GM18502 (cell line): Measurements from ENCODE around the gene ST6GAL1.
A peak's percentile ranks its signal among the peaks of the same experiment; 100 is the strongest.
"Not testable (repeated sequence)": the region's sequence is repeated elsewhere in the genome, so short reads cannot be mapped to it uniquely, and the experiment has no call there.

Experiments
- ATAC-seq: cut with Tn5 transposase; IDR thresholded peaks from one replicate; pipeline ENCODE4 v1.9.1; 2021; ENCODE audit warnings: mild to moderate bottlenecking; ENCODE audit not compliant: unreplicated experiment, poor library complexity

ST6GAL1 gene, protein sequence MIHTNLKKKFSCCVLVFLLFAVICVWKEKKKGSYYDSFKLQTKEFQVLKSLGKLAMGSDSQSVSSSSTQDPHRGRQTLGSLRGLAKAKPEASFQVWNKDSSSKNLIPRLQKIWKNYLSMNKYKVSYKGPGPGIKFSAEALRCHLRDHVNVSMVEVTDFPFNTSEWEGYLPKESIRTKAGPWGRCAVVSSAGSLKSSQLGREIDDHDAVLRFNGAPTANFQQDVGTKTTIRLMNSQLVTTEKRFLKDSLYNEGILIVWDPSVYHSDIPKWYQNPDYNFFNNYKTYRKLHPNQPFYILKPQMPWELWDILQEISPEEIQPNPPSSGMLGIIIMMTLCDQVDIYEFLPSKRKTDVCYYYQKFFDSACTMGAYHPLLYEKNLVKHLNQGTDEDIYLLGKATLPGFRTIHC

GRCh38 chr3:186930143-186930640 is at the start of gene ST6GAL1:
Gene ST6GAL1, plus strand, starts transcription at chr3:186930526. Its CDS starts 112,178 bp downstream, at chr3:187042704.
- ATAC-seq, result peak; percentile 72

DNA sequence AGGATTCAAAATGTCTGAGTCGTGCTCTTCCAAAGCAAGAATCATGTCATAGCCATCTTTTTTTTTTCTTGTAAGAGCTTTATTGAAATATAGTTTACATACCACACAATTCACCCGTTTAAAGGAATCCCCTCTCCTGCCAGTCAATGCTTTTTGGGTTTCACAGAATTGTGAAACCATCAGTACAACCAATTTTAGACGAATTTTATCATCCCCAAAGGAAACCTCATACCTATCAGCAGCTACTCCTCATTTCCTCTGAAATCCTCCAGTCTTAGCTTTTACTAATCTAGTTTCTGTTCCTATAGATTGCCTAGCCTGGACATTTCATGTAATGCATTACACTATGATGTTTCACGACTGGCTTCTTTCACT is 48.2 kb upstream of the ST6GAL1 start:
- ATAC-seq, result no peak

DNA sequence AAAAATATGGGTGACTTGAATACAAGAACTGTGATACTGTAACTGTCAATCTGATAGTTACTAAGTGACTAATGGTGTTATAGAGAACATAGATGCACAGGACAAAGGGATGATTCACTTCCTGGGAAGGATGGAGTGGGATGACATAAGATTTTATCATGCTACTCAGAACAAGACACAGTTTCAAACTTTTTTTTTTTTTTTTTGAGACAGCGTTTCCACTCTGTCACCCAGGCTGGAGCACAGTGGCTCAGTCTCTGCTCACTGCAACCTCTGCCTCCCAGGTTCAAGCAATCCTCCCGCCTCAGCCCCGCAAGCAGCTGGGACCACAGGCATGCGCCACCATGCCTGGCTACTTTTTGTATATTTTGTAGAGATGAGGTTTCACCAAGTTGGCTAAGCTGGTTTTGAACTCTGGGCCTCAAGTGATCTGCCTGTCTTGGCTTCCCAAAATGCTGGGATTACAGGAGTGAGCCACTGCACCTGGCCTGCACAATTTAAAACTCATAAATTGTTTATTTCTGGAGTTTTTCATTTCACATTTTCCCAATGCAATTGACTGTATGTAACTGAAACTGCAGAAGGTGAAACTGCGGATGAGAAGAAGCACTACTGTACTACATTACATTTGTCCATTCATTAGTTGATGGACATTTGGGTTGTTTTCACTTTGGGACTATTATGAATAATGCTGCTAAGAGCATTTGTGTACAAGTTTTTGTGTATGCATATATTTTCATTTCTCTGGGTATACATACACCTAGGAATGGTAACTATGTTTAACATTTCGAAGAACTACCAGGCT is 47.2 kb upstream of the ST6GAL1 start:
- ATAC-seq, result no peak

- no peak for ATAC-seq
Measured at GRCh38 chr3:186883686-186884058, 46.7 kb upstream of the ST6GAL1 start.

- not testable (repeated sequence) for ATAC-seq
Measured at GRCh38 chr3:186884868-186885267, 45.5 kb upstream of the ST6GAL1 start.

DNA sequence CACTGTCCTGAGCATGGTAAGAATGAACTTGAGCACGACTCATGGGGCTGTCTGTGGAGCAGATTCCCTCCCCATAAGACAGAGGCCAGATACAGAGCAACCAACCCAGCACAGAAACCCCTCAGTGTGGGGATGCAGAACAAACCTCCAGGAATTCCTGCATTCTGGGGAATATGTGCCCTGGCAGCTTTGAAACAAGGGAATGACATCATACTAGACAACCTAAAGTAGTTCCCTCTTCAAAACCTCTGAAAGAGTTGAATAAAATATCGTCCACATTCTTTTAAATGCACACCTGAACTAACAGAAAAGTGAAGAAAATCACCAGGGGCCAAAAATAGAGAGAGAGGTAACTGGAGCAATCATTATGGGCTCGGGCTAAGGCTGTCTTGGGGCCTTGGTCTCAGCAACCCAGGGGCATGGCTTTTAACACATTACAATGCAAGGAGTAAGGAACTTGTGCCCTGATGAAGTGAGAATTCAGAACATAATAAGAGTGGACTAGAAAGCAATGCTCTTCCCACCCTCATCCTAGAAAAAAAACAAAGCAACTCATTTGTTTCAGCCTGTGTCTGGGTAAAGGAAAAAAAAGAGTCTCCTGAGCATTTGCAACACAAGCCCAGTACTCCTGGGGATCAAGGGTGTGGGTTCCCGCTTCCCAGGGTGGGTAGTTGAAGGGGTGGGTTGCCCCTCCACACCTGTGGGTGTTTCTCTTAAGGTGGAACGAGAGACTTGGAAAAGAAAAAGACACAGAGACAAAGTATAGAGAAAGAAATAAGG is 43.9 kb upstream of the ST6GAL1 start:
- no peak for ATAC-seq

DNA sequence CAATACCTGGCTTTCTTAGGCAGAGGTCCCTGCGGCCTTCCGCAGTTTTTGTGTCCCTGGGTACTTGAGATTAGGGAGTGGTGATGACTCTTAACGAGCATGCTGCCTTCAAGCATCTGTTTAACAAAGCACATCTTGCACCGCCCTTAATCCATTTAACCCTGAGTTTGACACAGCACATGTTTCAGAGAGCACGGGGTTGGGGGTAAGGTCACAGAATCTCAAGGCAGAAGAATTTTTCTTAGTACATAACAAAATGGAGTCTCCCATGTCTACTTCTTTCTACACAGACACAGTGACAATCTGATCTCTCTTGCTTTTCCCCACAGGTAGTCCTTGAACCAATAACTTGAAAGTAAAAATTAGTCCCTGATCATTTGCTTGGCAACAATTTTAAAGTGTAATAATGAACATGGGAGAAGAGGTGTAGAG is 42.8 kb upstream of the ST6GAL1 start:
- ATAC-seq, result not testable (repeated sequence)

DNA sequence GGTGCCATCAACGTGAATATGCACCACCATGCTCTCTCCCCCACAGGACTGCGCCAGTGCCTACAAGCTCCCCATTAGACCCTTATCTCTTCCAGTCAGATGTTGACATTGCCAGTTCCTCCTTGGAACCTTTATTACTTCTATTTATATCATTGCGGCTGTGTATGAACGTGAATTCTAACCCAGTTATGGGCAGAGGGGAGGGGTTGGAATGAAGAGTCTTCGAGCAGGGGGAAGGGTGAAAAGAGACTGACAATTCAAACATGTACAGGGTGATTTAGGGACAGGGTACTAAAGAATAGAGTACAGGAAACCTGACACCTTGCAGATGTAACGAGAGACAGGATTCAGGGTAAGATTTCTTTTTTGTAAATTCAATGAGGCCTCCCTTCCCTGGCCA is 41.8 kb upstream of the ST6GAL1 start:
- ATAC-seq, result no peak

GRCh38 chr3:186889698-186890097 is 40.6 kb upstream of the ST6GAL1 start:
- ATAC-seq, result not testable (repeated sequence)

DNA sequence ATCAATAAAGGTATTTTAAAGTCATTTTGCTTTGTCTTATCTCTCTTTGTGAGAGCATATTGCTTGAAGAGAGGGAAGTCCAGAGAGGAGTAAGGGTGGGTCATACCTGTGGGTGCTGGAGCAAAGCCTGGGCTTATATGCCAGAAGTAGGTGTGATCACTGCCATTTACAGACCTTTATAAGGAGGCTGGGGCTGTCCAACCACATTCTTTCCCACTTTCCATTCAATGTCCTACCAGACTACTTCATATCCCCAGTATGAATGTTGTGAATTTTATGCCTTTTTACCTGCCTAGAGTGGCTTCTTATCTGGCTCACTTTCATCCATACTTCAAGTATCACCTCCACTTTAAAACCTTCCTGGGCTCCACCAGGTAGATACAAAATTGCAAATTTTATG is 39.4 kb upstream of the ST6GAL1 start:
- ATAC-seq, result no peak

DNA sequence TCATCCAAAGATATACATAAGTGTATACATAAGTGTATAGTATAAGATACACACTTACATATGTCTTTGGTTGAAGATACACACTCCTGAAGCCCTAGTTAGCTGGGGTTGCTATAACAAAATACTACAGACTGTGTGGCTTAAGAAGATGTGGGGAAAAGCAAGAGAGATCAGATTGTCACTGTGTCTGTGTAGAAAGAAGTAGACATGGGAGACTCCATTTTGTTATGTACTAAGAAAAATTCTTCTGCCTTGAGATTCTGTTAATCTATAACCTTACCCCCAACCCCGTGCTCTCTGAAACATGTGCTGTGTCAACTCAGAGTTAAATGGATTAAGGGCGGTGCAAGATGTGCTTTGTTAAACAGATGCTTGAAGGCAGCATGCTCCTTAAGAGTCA is 37.3 kb upstream of the ST6GAL1 start:
- not testable (repeated sequence) for ATAC-seq

DNA sequence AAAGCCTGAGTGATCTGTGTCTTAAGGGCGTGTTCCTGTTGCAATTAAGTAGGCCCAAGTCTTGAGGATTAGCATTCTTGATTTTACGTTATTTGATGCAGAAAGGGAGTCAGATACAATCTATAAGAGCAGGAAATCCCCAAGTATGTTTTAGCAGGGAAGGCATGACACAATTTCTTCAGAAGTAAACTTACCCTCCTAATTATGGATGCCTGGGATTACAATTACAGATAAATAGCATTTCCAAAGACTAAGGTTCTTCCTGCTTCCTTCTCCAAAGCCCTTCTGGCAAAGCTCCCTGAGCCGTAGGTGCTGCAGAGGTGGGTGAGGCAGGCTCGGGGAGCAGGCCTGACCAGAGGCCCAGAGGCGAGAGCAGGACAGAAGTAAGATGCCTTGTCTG is 34.9 kb upstream of the ST6GAL1 start:
- no peak for ATAC-seq

- no peak for ATAC-seq
Measured at GRCh38 chr3:186896006-186896405, 34.3 kb upstream of the ST6GAL1 start.

DNA sequence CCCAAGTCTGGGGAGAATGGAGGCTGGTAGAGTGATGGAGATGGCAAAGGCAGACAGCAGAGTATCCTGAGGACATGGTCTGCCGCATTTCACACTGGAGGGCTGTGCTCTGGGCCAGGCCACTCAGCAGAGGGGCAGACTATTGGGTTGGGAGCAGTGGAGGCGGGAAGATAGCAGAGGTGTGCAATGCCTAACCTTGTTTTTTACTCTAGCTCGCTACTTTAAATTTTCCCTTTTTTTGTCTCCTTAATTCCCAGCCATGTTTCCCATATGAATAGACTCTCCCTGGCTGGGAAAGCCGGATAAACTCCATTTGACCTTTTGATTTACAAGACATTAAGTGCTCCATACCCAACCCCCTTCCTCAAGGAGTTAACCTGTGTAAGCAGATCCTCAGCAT is 33.5 kb upstream of the ST6GAL1 start:
- ATAC-seq, result no peak

DNA sequence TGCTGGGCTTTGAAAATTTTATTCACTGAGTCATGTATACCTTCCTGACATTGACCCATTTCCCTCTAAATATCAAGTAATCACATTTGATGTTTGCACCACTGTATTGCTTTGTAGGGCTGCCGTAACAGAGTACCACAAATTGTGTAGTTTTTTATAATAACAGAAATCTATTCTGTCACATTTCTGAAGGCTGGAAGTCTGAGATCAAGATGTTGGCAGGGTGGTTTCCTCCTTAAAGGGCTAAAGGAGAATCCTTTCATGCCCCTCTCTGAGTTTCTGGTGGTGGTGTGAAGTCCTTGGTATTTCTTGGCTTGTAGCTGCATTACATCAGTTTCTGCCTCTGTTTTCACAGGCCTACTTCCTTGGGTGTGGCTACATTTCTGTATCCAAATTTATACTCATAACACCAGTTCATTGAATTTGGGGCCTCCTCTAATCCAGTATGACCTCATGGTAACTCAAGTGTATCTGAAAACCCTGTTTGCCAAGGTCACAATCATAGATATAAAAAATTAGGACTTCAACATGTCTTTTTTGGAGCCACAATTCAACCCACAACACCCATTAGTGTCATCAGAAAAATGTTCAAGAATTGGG is 29.1 kb upstream of the ST6GAL1 start:
- no peak for ATAC-seq

- no peak for ATAC-seq
Measured at GRCh38 chr3:186902154-186902553, 28.2 kb upstream of the ST6GAL1 start.

- ATAC-seq, result no peak
Measured at GRCh38 chr3:186902713-186903112, 27.6 kb upstream of the ST6GAL1 start.

DNA sequence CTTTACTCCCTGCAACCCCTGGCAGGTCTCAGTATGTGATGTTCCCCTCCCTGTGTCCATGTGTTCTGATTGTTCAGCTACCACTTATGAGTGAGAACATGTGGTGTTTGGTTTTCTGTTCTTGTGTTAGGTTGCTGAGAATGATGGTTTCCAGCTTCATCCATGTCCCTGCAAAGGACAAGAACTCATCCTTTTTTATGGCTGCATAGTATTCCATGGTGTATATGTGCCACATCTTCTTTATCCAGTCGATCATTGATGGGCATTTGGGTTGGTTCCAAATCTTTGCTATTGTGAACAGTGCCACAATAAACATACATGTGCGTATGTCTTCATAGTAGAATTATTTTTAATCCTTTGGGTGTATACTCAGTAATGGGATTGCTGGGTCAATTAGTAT is 26.6 kb upstream of the ST6GAL1 start:
- not testable (repeated sequence) for ATAC-seq

- not testable (repeated sequence) for ATAC-seq
Measured at GRCh38 chr3:186907075-186907474, 23.3 kb upstream of the ST6GAL1 start.
